ENCODE data around the gene RIPPLY1. TPM values are rescaled to one million over a fixed set of nuclear protein-coding genes. Genes with fewer than 3 reads are reported as not detected.

Gene RIPPLY1, protein sequence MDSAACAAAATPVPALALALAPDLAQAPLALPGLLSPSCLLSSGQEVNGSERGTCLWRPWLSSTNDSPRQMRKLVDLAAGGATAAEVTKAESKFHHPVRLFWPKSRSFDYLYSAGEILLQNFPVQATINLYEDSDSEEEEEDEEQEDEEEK
- total RNA-seq (2021) (not detected in 2 replicates), Bru-seq, nascent RNA (not detected), BruChase-seq, experiment 1, labeled RNA remaining after a 2-hour chase (not detected), BruChase-seq, experiment 2, labeled RNA remaining after a 6-hour chase (not detected)
- long read RNA-seq: 0 reads

DNA sequence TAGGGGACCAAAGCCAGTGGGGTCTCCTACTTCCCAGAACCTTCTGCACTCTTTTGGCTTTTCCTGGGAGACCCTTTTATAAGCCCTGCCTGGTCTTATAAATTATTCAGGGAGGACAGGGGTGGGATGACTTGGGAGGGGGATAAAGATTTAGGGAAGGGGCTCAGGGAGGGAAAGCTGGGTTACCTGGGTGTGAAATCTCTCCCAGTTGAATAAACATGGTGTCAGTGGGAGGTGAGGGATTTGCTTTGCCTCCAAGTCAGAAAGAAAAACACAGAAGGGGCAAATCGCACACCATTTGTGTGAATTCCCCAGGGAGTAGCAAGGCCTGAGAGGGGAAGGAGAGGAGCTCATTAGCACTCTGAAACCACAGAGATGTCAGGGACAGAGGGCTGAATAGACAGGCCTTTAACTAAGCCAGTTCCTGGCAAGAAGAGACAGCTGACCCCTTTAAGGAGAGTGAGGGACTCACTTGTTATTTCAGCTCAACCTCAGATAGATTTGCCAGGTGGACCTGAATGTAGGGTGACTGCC is at the start of gene RIPPLY1:
Gene RIPPLY1, minus strand, starts transcription at position 51 of the 534 bp plus-strand sequence. CDS start 54 bp downstream, outside the sequence.
- Histone ChIP-seq H3K9me3 (ENCODE audit: insufficient read depth, low read depth) (no peaks in the 10 kb centered on the region), H3K4me2 (no peak within 1 kb of the TSS), H3F3A (ENCODE audit: insufficient read depth, low read depth) (no peaks in the 10 kb centered on the region), H3K36me3 (ENCODE audit: low read depth) (no peaks in the 10 kb centered on the region), H3K4me1 (replicated peaks; ENCODE audit: insufficient read depth) (peaks cover 23% of the 10 kb centered on the region), H3K27ac (no peak within 1 kb of the TSS), H4K20me1 (ENCODE audit: insufficient read depth) (no peaks in the 10 kb centered on the region), H2AFZ (no peak within 1 kb of the TSS), H3K79me2 (ENCODE audit: low read depth) (no peaks in the 10 kb centered on the region), H3K27me3 (ENCODE audit: insufficient read depth, low read depth) (no peaks in the 10 kb centered on the region), H3K4me3 (no peak within 1 kb of the TSS), H3K9me2 (ENCODE audit: insufficient read depth) (no peaks in the 10 kb centered on the region)
- TF ChIP-seq, protein P1, sequence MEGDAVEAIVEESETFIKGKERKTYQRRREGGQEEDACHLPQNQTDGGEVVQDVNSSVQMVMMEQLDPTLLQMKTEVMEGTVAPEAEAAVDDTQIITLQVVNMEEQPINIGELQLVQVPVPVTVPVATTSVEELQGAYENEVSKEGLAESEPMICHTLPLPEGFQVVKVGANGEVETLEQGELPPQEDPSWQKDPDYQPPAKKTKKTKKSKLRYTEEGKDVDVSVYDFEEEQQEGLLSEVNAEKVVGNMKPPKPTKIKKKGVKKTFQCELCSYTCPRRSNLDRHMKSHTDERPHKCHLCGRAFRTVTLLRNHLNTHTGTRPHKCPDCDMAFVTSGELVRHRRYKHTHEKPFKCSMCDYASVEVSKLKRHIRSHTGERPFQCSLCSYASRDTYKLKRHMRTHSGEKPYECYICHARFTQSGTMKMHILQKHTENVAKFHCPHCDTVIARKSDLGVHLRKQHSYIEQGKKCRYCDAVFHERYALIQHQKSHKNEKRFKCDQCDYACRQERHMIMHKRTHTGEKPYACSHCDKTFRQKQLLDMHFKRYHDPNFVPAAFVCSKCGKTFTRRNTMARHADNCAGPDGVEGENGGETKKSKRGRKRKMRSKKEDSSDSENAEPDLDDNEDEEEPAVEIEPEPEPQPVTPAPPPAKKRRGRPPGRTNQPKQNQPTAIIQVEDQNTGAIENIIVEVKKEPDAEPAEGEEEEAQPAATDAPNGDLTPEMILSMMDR (conservative IDR thresholded peaks at IDR 0.05): no peak
- no peak for TF ChIP-seq EZH2 (IDR thresholded peaks at IDR 0.05; ENCODE audit: low read depth)
- intact Hi-C loops (cut with micrococcal nuclease; ENCODE audit: unreplicated experiment): no loop called here
- CTCF ChIA-PET: no interaction called here
- BruUV-seq (replicated peaks): no TSS peak
- POLR2A ChIA-PET (ENCODE audit: unreplicated experiment): interaction anchor here (0.5 kb wide), 1 partner anchor 195 kb away, joined by 4 read pairs; no protein-coding TSS in a partner anchor
- DNase-seq: no peak

DNA sequence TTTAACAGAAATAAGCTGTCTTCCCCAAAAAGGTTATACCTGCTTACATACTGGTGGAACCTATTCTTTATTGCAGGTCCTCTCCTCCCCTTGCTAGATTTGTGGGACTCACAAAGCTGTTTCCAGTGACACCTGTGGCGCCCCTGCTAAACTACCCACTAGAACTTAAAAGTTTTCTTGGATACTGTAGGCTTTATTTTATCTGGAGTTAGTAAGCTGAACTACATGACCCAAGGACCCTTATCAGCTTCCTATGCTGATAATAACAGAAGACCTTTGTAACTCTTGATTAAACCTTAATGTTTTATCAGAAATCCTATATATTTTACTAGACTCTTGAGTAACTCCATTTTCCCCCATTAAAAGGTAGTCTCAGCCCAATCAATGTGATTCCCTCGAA is 49.4 kb upstream of the RIPPLY1 start:
- BruUV-seq (replicated peaks): no TSS peak
- H3K4me2 ChIP-seq: no peak overlapping the region
- H3K27me3 ChIP-seq (ENCODE audit: insufficient read depth, low read depth): no peaks in the 10 kb centered on the region
- H4K20me1 ChIP-seq (ENCODE audit: insufficient read depth): no peaks in the 10 kb centered on the region
- no peak overlapping the region for H2AFZ ChIP-seq
- no peak overlapping the region for H3K4me3 ChIP-seq
- no peak for TF ChIP-seq EZH2 (IDR thresholded peaks at IDR 0.05; ENCODE audit: low read depth)
- TF ChIP-seq, protein P1 (conservative IDR thresholded peaks at IDR 0.05): no peak
- intact Hi-C loops (cut with micrococcal nuclease; ENCODE audit: unreplicated experiment): no loop called here
- no peak overlapping the region for H3K27ac ChIP-seq
- peaks cover 23% of the 10 kb centered on the region for H3K4me1 ChIP-seq (replicated peaks; ENCODE audit: insufficient read depth)
- H3K36me3 ChIP-seq (ENCODE audit: low read depth): no peaks in the 10 kb centered on the region
- no peaks in the 10 kb centered on the region for H3K79me2 ChIP-seq (ENCODE audit: low read depth)
- H3K9me2 ChIP-seq (ENCODE audit: insufficient read depth): no peaks in the 10 kb centered on the region
- ChIA-PET POLR2A (ENCODE audit: unreplicated experiment) (no interaction called here), CTCF (no interaction called here)
- H3K9me3 ChIP-seq (ENCODE audit: insufficient read depth, low read depth): no peaks in the 10 kb centered on the region
- no peaks in the 10 kb centered on the region for H3F3A ChIP-seq (ENCODE audit: insufficient read depth, low read depth)
- DNase-seq: no peak

DNA sequence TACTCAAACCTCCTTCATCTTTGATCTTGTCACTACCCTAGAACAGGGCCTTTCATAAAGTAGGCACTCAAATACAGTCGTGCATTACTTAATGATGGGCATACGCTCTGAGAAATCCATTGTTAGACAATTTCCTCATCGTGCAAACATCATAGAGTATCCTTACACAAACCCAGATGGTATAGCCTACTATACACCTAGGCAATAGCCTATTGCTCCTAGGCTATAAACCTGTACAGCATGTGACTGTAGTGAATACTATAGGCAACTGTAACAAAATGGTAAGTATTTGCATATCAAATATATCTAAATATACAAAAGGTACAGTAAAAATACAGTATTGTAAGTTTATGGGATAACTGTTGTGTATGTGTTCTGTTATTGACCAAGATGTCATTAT is 48.9 kb upstream of the RIPPLY1 start:
- Histone ChIP-seq H3K27me3 (ENCODE audit: insufficient read depth, low read depth) (no peaks in the 10 kb centered on the region), H3K79me2 (ENCODE audit: low read depth) (no peaks in the 10 kb centered on the region), H3K4me3 (no peak overlapping the region), H3K9me2 (ENCODE audit: insufficient read depth) (no peaks in the 10 kb centered on the region), H3K27ac (no peak overlapping the region), H3K36me3 (ENCODE audit: low read depth) (no peaks in the 10 kb centered on the region), H4K20me1 (ENCODE audit: insufficient read depth) (no peaks in the 10 kb centered on the region), H2AFZ (no peak overlapping the region), H3K4me1 (replicated peaks; ENCODE audit: insufficient read depth) (peaks cover 23% of the 10 kb centered on the region), H3K4me2 (no peak overlapping the region), H3K9me3 (ENCODE audit: insufficient read depth, low read depth) (no peaks in the 10 kb centered on the region), H3F3A (ENCODE audit: insufficient read depth, low read depth) (no peaks in the 10 kb centered on the region)
- ChIA-PET POLR2A (ENCODE audit: unreplicated experiment) (no interaction called here), CTCF (no interaction called here)
- intact Hi-C loops (cut with micrococcal nuclease; ENCODE audit: unreplicated experiment): no loop called here
- no TSS peak for BruUV-seq (replicated peaks)
- DNase-seq: no peak
- TF ChIP-seq, protein P1 (conservative IDR thresholded peaks at IDR 0.05): no peak
- no peak for TF ChIP-seq EZH2 (IDR thresholded peaks at IDR 0.05; ENCODE audit: low read depth)

Data from PC-9 (cell line).